GM18870 (cell line): ENCODE data around the gene TEDC1.

Source experiments
- ATAC-seq: cut with Tn5 transposase; IDR thresholded peaks from one replicate; pipeline ENCODE4 v1.9.1; 2021; ENCODE audit warnings: moderate library complexity; ENCODE audit not compliant: unreplicated experiment

The TEDC1 gene

GRCh38 chr14:105473033-105473676 lies 17.9 kb upstream of the TEDC1 start:
- no peak for ATAC-seq

- ATAC-seq, result no peak
Observed at GRCh38 chr14:105473677-105474482, 17.2 kb upstream of the TEDC1 start.

- ATAC-seq, result no peak
Observed at GRCh38 chr14:105474483-105475268, 16.4 kb upstream of the TEDC1 start, which contains the start of gene CRIP2. TSS of gene CRIP2 (plus strand) at chr14:105474821. CDS start at chr14:105474863, 42 bp downstream.

GRCh38 chr14:105475269-105476096 lies 15.6 kb upstream of the TEDC1 start:
- ATAC-seq, result no peak

GRCh38 chr14:105476097-105476830 lies 14.8 kb upstream of the TEDC1 start:
- ATAC-seq, result no peak

- no peak for ATAC-seq
Observed at GRCh38 chr14:105476831-105477659, 14.0 kb upstream of the TEDC1 start.

- no peak for ATAC-seq
Observed at GRCh38 chr14:105477660-105478397, 13.2 kb upstream of the TEDC1 start.

GRCh38 chr14:105478398-105479251 lies 12.4 kb upstream of the TEDC1 start:
- ATAC-seq, result no peak

- no peak for ATAC-seq
Observed at GRCh38 chr14:105479431-105480158, 11.5 kb upstream of the TEDC1 start.

- ATAC-seq, result no peak
Observed at GRCh38 chr14:105480199-105480746, 10.8 kb upstream of the TEDC1 start.

- ATAC-seq, result peak; percentile 46
Observed at GRCh38 chr14:105480807-105481801, 9.9 kb upstream of the TEDC1 start.

- ATAC-seq, result peak; percentile 44
Observed at GRCh38 chr14:105481886-105482457, 9.1 kb upstream of the TEDC1 start.

GRCh38 chr14:105482486-105483110 lies 8.4 kb upstream of the TEDC1 start:
- ATAC-seq, result no peak

- ATAC-seq, result no peak
Observed at GRCh38 chr14:105483300-105484068, 7.6 kb upstream of the TEDC1 start.
